HL-60 (cell line): ENCODE measurements around the gene ZNF827.

Source experiments
- DNase-seq, 2 experiments: peaks; one replicate each; pipeline ENCODE4 v3.0.0-alpha.2; 2010 to 2020; ENCODE audit warnings: low read depth in 1 of 2, low spot score in 1 of 2
- H3K27ac ChIP-seq: fragments of 250-450 bp; sonication (Bioruptor Pico); replicated peaks from 2 replicates; pipeline ENCODE4 v1.5.1; 2020; ENCODE audit warnings: mild to moderate bottlenecking, moderate library complexity
- H3K27me3 ChIP-seq: fragments of 250-450 bp; sonication (Bioruptor Pico); 2 replicates; pipeline ENCODE4 v1.5.1; 2021; ENCODE audit warnings: mild to moderate bottlenecking, moderate library complexity; ENCODE audit not compliant: insufficient read depth, poor library complexity, severe bottlenecking
- H3K4me3 ChIP-seq: replicated peaks from 2 replicates; pipeline ENCODE4 v1.5.1; 2011; ENCODE audit warnings: mild to moderate bottlenecking, control low read depth, low read length; ENCODE audit not compliant: insufficient read depth
- GABPA ChIP-seq: IDR thresholded peaks from 2 replicates; pipeline ENCODE4 v1.6.1; 2012; ENCODE audit warnings: low read depth
- POLR2AphosphoS5 ChIP-seq: IDR thresholded peaks from 2 replicates; pipeline ENCODE4 v1.6.1; 2012; ENCODE audit warnings: low read depth
- SPI1 ChIP-seq: IDR thresholded peaks from 2 replicates; pipeline ENCODE4 v1.6.1; 2012; ENCODE audit warnings: low read depth, mild to moderate bottlenecking, borderline replicate concordance
- TF ChIP-seq, protein P1 (sequence below): IDR thresholded peaks from one replicate; pipeline ENCODE4 v1.5.1; 2011; ENCODE audit warnings: low read length, control low read depth, inconsistent platforms; ENCODE audit not compliant: insufficient read depth
- TF ChIP-seq, protein P2 (sequence below): IDR thresholded peaks from 2 replicates; pipeline ENCODE4 v1.6.1; 2012; ENCODE audit warnings: low read depth; ENCODE audit not compliant: insufficient replicate concordance

Gene ZNF827

DNA sequence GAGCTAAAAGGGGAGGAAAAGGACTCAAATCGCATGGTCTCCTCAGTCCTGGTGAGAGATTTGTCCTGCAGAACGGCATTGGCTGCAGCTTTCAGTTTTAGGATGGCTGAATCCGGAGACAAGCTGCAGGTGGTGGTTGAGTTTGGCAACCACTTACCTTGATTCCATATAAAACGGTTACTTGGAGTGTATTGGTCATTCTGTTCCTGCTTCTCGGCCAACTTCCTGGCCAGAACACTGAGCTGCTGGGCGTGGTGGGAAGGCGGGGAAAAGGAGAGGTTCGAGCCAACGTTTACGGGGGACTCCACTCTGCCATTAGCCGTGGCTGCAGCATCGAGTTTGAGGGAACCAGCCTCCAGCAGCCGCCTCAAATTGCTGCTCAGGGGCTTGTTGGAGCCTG, 36.1 kb downstream of the ZNF827 start:
- H3K27ac ChIP-seq: no peak overlapping the region
- TF ChIP-seq, protein P1, sequence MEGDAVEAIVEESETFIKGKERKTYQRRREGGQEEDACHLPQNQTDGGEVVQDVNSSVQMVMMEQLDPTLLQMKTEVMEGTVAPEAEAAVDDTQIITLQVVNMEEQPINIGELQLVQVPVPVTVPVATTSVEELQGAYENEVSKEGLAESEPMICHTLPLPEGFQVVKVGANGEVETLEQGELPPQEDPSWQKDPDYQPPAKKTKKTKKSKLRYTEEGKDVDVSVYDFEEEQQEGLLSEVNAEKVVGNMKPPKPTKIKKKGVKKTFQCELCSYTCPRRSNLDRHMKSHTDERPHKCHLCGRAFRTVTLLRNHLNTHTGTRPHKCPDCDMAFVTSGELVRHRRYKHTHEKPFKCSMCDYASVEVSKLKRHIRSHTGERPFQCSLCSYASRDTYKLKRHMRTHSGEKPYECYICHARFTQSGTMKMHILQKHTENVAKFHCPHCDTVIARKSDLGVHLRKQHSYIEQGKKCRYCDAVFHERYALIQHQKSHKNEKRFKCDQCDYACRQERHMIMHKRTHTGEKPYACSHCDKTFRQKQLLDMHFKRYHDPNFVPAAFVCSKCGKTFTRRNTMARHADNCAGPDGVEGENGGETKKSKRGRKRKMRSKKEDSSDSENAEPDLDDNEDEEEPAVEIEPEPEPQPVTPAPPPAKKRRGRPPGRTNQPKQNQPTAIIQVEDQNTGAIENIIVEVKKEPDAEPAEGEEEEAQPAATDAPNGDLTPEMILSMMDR: no peak
- TF ChIP-seq SPI1: no peak
- TF ChIP-seq GABPA: no peak
- TF ChIP-seq, protein P2, sequence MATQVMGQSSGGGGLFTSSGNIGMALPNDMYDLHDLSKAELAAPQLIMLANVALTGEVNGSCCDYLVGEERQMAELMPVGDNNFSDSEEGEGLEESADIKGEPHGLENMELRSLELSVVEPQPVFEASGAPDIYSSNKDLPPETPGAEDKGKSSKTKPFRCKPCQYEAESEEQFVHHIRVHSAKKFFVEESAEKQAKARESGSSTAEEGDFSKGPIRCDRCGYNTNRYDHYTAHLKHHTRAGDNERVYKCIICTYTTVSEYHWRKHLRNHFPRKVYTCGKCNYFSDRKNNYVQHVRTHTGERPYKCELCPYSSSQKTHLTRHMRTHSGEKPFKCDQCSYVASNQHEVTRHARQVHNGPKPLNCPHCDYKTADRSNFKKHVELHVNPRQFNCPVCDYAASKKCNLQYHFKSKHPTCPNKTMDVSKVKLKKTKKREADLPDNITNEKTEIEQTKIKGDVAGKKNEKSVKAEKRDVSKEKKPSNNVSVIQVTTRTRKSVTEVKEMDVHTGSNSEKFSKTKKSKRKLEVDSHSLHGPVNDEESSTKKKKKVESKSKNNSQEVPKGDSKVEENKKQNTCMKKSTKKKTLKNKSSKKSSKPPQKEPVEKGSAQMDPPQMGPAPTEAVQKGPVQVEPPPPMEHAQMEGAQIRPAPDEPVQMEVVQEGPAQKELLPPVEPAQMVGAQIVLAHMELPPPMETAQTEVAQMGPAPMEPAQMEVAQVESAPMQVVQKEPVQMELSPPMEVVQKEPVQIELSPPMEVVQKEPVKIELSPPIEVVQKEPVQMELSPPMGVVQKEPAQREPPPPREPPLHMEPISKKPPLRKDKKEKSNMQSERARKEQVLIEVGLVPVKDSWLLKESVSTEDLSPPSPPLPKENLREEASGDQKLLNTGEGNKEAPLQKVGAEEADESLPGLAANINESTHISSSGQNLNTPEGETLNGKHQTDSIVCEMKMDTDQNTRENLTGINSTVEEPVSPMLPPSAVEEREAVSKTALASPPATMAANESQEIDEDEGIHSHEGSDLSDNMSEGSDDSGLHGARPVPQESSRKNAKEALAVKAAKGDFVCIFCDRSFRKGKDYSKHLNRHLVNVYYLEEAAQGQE: no peak
- TF ChIP-seq POLR2AphosphoS5: no peak

DNA sequence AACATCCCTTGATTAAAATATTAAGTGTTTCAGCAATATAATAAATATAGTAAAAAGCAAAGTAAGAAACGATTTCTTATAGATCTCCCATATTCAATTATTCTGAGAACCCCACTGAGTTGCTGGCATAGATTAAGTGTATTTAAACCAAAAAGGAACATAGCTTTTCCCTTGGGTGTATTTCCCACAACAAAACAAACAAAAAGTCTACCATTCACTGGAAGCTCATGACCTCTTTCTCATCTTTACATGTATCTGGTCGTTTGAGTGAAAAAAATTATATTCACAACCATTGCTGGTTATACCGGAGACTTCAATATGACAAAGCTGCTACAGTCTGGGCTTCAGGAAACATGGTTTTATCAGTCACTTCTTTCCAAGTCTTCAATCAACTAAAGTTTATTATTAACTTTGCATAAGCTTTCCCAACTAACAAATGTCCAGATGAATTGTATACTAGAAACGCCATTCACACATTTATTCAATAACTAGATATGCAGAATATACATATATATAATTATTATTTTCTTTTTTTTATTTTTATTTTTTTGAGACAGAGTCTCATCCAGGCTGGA, 38.6 kb downstream of the ZNF827 start:
- Histone ChIP-seq H3K4me3 (no peak overlapping the region), H3K27ac (no peak overlapping the region), H3K27me3 (no peaks in the 10 kb centered on the region)
- TF ChIP-seq SPI1 (no peak), POLR2AphosphoS5 (no peak), GABPA (no peak)
- TF ChIP-seq, protein P2: no peak
- TF ChIP-seq, protein P1: no peak
- DNase-seq: no peak

More for the DNA sequence above, 36.1 kb downstream of the ZNF827 start:
- H3K27me3 ChIP-seq: peaks cover 2% of the 10 kb centered on the region
- H3K4me3 ChIP-seq: no peak overlapping the region
- DNase-seq: no peak

DNA sequence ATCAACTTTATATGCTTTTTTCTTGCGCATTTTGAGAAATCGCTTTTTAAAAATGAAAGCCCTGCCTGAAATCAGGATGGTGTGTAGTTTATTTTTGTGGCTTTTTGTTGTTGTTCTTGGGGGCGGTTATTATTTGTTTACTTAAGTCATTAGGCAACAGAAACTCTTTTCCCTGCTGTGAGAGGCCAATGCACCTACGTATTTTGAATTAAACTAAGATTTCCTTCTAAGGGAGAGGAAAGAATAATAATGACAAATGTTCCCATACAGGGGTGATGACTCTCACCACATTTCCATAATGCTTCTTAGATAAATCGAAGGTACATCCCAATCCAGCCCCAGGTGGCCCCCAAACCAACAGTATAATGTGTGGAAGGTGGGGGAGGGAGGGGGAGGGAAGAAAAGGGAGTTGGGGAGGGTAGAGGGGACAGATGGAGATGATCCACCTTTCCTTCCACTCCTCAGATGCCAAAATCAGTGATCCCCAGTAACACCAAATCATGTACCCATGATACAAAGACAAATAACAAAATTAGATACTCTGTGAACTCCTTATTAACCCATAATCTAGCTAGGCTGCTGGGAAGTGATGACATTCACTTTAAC, 39.6 kb downstream of the ZNF827 start:
- Histone ChIP-seq H3K27ac (no peak overlapping the region), H3K27me3 (no peaks in the 10 kb centered on the region), H3K4me3 (no peak overlapping the region)
- no peak for DNase-seq
- TF ChIP-seq, protein P2: no peak
- TF ChIP-seq SPI1 (no peak), POLR2AphosphoS5 (no peak), GABPA (no peak)
- TF ChIP-seq, protein P1: no peak
